RWPE2 (cell line): ENCODE results near the gene FCHSD2.

ENCODE experiments used
- ATAC-seq: fragments of 200-7000 bp; cut with Tn5 transposase; 3 replicates; pipeline ENCODE4 v1.9.1; 2021; ENCODE audit warnings: low read depth
- DNase-seq: peaks from one replicate; pipeline ENCODE4 v3.0.0-alpha.2; 2020; ENCODE audit warnings: low spot score
- H3K27ac ChIP-seq: fragments of 450-650 bp; 2 replicates; pipeline ENCODE4 v1.5.1; 2017; ENCODE audit warnings: mild to moderate bottlenecking; ENCODE audit not compliant: poor library complexity, severe bottlenecking
- H3K27me3 ChIP-seq: fragments of 250-450 bp; sonication (Bioruptor Pico); 2 replicates; pipeline ENCODE4 v1.5.1; 2021; ENCODE audit warnings: mild to moderate bottlenecking, moderate library complexity; ENCODE audit not compliant: insufficient read depth, poor library complexity, severe bottlenecking
- H3K36me3 ChIP-seq: fragments of 250-450 bp; sonication (Bioruptor Pico); 2 replicates; pipeline ENCODE4 v1.5.1; 2020; ENCODE audit warnings: low read depth, mild to moderate bottlenecking, moderate library complexity
- H3K4me1 ChIP-seq: fragments of 250-450 bp; sonication (Bioruptor Pico); 2 replicates; pipeline ENCODE4 v1.5.1; 2021; ENCODE audit warnings: mild to moderate bottlenecking, moderate library complexity; ENCODE audit not compliant: insufficient read depth, poor library complexity, severe bottlenecking
- H3K4me3 ChIP-seq: fragments of 250-450 bp; sonication (Bioruptor Pico); 2 replicates; pipeline ENCODE4 v1.5.1; 2021; ENCODE audit warnings: mild to moderate bottlenecking, moderate library complexity; ENCODE audit not compliant: severe bottlenecking
- H3K9me3 ChIP-seq: fragments of 250-450 bp; sonication (Bioruptor Pico); 2 replicates; pipeline ENCODE4 v1.5.1; 2021; ENCODE audit warnings: mild to moderate bottlenecking, moderate library complexity; ENCODE audit not compliant: severe bottlenecking
- CTCF ChIP-seq: fragments of 450-650 bp; IDR thresholded peaks from one replicate; pipeline ENCODE4 v1.5.1; 2017; ENCODE audit warnings: mild to moderate bottlenecking, moderate library complexity; ENCODE audit not compliant: poor library complexity, severe bottlenecking

The FCHSD2 gene

GRCh38 chr11:72851726-72852125, 290.4 kb downstream of the FCHSD2 start:
- Histone ChIP-seq H3K4me1 (no peaks in the 10 kb centered on the region), H3K27me3 (no peaks in the 10 kb centered on the region), H3K9me3 (no peaks in the 10 kb centered on the region), H3K27ac (no peak overlapping the region), H3K4me3 (no peak overlapping the region), H3K36me3 (no peaks in the 10 kb centered on the region)
- no peak for TF ChIP-seq CTCF
- no peak for DNase-seq
- no peak for ATAC-seq

- Histone ChIP-seq H3K27me3 (no peaks in the 10 kb centered on the region), H3K27ac (no peak overlapping the region), H3K4me3 (no peak overlapping the region), H3K36me3 (no peaks in the 10 kb centered on the region), H3K4me1 (no peaks in the 10 kb centered on the region), H3K9me3 (no peaks in the 10 kb centered on the region)
- no peak for DNase-seq
- ATAC-seq, result no peak
- no peak for TF ChIP-seq CTCF
These were observed 291.3 kb downstream of the FCHSD2 start for GRCh38 chr11:72850832-72851231.

GRCh38 chr11:72848846-72849466, 293.2 kb downstream of the FCHSD2 start:
- Histone ChIP-seq H3K27me3 (no peaks in the 10 kb centered on the region), H3K9me3 (no peaks in the 10 kb centered on the region), H3K4me1 (no peaks in the 10 kb centered on the region), H3K36me3 (no peaks in the 10 kb centered on the region), H3K27ac (no peak overlapping the region), H3K4me3 (no peak overlapping the region)
- peak; percentile 62 for TF ChIP-seq CTCF
- peak; percentile 42; the same call in 2 of the 3 replicates for ATAC-seq
- DNase-seq, result no peak

- no peak for TF ChIP-seq CTCF
- Histone ChIP-seq H3K4me1 (peaks cover 6% of the 10 kb centered on the region), H3K4me3 (no peak overlapping the region), H3K27me3 (no peaks in the 10 kb centered on the region), H3K27ac (no peak overlapping the region), H3K36me3 (peaks cover 17% of the 10 kb centered on the region; the same call in 1 of the 2 replicates), H3K9me3 (no peaks in the 10 kb centered on the region)
- ATAC-seq, result no peak
- no peak for DNase-seq
These were observed 297.8 kb downstream of the FCHSD2 start for GRCh38 chr11:72844356-72844755.

GRCh38 chr11:72842653-72843330, 299.3 kb downstream of the FCHSD2 start:
- no peak overlapping the region for H3K27ac ChIP-seq
- DNase-seq (no peak), ATAC-seq (no peak)
- H3K36me3 ChIP-seq, result peaks cover 17% of the 10 kb centered on the region; the same call in 1 of the 2 replicates
- H3K9me3 ChIP-seq, result no peaks in the 10 kb centered on the region
- TF ChIP-seq CTCF, result no peak
- peaks cover 14% of the 10 kb centered on the region for H3K4me1 ChIP-seq
- no peaks in the 10 kb centered on the region for H3K27me3 ChIP-seq
- no peak overlapping the region for H3K4me3 ChIP-seq
